GM19463 (cell line): Measurements from ENCODE around the gene INTS11.
"Not testable (repeated sequence)": the region's sequence is repeated elsewhere in the genome, so short reads cannot be mapped to it uniquely, and the experiment has no call there.

Experiments
- ATAC-seq: cut with Tn5 transposase; IDR thresholded peaks from one replicate; pipeline ENCODE4 v1.9.1; 2021; ENCODE audit warnings: mild to moderate bottlenecking, moderate library complexity; ENCODE audit not compliant: unreplicated experiment

Gene INTS11

DNA sequence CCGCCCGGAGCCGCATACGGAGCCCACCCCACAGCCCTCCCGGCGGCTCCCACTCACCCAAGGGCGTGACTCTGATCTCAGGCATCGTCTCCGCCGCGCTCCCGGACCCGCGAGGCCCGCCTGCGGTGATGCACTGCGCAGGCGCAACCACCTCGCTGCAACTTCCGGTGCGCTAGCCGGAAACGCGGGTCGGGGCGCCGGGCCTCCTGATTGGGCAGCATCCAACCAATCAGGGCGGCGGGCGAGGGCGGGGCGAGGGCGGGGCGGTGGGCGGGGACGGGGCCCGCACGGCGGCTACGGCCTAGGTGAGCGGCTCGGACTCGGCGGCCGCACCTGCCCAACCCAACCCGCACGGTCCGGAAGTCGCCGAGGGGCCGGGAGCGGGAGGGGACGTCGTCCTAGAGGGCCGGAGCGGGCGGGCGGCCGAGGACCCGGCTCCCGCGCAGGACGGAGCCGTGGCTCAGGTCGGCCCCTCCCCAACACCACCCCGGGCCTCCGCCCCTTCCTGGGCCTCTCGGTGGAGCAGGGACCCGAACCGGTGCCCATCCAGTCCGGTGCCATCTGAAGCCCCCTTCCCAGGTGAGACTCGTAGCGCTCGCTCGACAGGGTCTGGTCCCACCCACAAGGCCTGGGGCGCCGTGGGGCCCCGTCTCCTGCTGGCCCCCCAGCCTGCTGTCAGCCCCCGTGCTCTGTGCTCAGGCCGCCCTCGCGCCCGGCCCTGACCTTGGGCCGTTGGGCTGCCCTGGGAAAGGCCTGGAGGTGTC lies at the start of gene INTS11, which contains the start of gene CPTP:
Gene INTS11 (minus strand): TSS at position 137 of the 764 bp plus-strand sequence. CDS start 52 bp downstream, at position 85.
Gene CPTP (plus strand): TSS at position 279 of the 764 bp plus-strand sequence. CDS start 2,109 bp downstream, outside the sequence.
- ATAC-seq, result peak; percentile 82

DNA sequence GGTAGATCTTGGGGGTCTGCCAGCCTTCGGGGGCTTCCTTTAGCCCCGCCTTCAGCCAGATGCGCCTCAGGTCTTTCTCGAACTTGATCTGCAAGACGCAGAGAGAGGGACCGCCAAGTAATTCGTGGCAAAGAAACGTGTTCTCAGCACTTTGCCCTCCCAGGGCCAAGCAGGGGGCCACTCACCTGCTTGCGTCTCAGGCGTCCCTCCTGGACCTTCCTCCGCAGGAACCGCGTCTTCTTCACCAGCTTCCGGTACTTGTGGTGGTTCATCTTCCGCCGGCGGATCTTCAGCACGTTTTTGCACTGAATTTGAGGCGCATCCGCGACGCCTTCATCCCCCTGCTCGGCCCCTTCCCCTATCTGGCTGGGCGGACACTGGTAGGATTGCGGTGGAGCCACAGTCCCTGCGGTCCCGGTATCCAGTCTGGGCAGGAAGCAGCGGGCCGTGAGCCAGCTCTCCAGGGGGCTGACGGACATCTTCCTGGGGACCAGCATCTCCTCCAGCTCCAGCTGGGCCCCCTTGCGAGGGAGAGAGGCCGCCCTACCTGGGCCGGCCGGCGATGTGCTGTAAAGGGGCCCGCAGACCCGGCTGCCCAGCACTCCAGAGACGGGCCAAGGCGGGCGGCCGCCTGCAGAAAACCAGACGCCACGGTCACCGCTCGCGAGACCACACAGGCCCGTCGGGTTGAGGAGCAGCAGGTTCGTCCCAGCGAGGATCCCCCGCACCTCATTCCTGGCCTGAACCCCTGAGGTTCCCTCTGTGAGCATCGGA lies 49.5 kb upstream of the INTS11 start:
- no peak for ATAC-seq

GRCh38 chr1:1373051-1373814 lies 48.8 kb upstream of the INTS11 start:
- ATAC-seq, result no peak

- no peak for ATAC-seq
Measured at GRCh38 chr1:1371746-1372711, 47.6 kb upstream of the INTS11 start.

DNA sequence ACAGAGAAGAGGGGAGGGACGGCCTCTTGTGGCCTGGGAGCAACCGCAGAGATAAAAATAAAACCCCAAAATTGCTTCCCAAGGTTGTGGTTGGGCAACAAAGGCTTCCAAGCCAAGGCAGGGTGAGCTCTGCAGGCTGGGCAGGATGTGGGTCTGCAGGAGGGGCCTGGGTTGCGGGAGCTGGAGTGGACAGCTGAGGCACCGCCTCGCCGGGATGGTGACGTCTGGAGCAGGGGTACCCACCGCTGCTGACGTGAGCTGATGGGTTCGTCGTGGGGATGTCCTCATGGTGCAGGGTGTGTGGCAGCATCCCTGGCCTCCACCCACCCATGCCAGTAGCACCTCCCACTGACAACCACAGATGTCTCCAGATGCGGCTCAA lies 46.9 kb upstream of the INTS11 start:
- no peak for ATAC-seq

- ATAC-seq, result no peak
Measured at GRCh38 chr1:1370771-1371300, 46.4 kb upstream of the INTS11 start.

DNA sequence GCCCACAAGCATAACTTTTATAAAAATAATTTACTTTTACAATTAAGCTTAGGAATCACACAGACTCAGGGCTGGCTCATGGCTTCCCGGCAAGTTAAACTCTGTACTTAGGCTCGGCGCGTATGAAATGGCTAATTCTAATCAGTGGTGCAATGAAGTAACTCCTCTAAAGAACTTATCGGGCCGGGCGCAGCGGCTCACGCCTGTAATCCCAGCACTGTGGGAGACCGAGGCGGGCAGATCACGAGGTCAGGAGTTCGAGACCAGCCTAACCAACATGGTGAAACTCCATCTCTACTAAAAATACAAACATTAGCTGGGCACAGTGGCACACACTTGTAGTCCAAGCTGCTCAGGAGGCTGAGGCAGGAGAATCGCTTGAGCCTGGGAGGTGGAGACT lies 45.6 kb upstream of the INTS11 start:
- not testable (repeated sequence) for ATAC-seq

- ATAC-seq, result no peak
Measured at GRCh38 chr1:1367315-1367714, 42.9 kb upstream of the INTS11 start.

DNA sequence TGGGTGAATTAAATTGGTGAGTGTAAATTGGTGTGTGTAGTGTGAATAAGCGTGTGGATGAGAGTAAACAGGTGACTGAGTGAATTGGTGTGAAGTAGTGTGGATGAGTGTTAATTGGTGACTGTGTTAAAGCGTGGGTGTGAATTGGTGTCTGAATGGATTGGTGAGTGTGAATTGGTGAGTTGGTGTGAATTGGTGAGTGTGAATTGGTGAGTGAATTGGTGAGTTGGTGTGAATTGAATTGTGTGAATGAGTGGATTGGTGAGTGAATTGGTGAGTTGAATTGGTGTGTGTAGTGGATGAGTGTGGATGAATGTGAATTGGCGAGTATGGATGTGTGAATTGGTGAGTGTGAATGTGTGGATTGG lies 42.2 kb upstream of the INTS11 start:
- no peak for ATAC-seq

GRCh38 chr1:1365875-1366698 lies 41.6 kb upstream of the INTS11 start:
- ATAC-seq, result no peak

DNA sequence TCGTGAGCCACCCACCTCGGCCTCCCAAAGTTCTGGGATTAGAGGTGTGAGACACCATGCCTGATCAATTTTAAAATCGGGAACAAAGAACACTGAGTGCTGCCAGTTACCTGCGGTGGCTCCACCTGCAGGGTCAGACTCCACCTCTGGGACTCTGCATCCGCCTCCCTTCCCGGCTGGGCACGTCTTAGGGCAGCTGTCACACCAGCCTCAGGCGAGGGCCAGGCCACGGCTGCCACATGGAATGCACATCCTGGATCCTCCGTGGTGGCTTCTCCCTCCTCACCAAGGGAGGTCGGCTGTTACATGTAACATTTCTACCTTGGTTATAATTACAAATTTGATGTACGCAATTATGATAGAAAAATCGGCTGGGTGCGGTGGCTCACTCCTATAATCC lies 39.8 kb upstream of the INTS11 start:
- ATAC-seq, result no peak

DNA sequence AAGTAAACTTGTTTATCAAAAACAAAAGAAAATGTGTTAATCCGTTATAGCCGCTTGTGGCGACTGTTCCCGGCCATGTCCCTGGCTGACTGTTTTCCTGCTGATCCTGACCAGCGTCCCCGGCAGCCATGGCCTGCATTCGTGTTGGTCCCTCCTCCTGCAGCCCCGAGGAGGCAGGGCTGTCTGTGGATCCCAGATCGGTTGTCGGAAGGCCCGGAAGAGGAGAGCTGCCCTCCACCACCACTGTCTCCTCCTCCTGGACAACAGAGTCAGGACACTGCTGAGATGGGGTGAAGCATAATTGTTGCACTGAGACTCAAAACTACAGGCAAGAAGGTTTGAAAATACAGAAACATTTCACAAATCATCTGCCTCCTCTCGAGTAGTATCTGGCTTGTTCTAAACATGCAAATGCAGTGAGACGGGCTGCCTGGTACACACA lies 37.5 kb upstream of the INTS11 start:
- ATAC-seq, result no peak

DNA sequence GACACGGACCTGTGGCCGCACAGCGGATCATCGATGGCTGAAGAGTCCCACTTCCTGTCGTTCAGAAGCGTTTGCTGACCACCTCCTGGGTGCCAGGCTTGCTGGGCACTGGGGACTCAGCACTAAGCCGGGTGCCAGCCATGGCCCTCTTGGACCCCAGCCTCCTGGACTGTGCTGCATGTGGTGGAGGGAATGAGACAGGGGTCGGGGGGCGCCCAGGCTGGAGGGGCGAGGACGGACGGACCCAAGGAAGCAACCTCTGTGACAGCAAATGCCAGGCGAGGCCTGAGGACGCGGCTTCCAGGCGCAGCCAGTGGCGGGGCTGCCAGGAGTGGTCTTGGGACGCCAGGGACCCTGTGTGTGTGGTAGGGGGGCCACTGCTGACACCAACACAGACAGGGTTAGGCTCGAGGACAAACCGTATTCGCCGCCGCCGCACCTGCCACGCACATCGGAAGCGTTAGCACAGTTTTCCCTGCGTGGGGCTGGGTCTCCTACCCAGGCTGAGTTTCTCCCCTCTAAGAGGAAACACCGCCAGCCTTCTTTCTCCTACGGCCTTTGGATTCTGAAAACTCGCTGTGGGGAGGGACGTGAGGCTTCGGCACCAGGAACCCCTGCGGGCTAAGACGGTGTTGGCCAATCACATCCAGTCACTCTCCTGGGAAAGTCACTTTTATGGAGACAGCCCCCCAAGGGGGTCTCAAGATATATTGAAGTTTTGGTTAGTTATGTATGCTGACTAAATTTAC lies 36.9 kb upstream of the INTS11 start:
- no peak for ATAC-seq

DNA sequence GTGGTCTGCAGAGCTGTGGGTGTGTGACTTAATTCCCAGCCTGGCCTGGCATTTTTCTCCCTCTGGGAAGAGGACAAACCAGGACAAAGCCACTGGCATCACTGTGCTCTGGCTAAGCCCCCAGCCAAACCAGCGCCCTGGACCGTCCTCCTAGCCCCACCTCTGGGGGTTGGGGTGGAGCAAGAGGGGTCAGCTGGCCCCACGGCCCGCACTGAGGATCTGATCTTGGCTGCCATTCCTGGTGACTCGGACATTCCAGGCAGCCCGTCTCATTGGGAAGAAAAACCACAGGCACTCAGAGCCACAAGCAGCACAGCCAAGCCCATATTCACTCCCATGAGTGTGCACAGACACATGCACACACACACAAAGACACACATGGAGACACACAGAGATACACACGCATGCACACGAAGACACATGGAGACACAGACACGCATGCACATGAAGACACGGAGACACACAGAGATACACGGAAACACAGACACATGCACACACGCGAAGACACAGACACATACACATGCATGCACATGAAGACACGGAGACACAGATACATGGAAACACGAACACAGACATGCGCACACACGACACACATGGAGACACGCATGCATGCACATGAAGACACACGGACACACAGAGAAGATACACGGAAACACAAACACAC lies 36.2 kb upstream of the INTS11 start:
- ATAC-seq, result no peak

GRCh38 chr1:1359664-1360468 lies 35.4 kb upstream of the INTS11 start:
- no peak for ATAC-seq

GRCh38 chr1:1359308-1359663 lies 34.8 kb upstream of the INTS11 start:
- ATAC-seq, result no peak
